ENCODE results near the gene CEACAM8.

GRCh38 chr19:42546831-42547500, 47.8 kb downstream of the CEACAM8 start:
- no peak for TF ChIP-seq TARDBP (IDR thresholded peaks at IDR 0.05)
- no peak for TF ChIP-seq FOXK2 (IDR thresholded peaks at IDR 0.05)
- no peak for TF ChIP-seq ELF4 (IDR thresholded peaks at IDR 0.05)
- no peak for TF ChIP-seq LEF1 (IDR thresholded peaks at IDR 0.05; ENCODE audit: borderline replicate concordance)
- TF ChIP-seq NFRKB (IDR thresholded peaks at IDR 0.05): no peak
- no peak for TF ChIP-seq SP1 (IDR thresholded peaks at IDR 0.05)
- TF ChIP-seq HDGF (IDR thresholded peaks at IDR 0.05; ENCODE audit: borderline replicate concordance): no peak
- TF ChIP-seq PKNOX1 (IDR thresholded peaks at IDR 0.05): no peak
- TF ChIP-seq SUZ12 (IDR thresholded peaks at IDR 0.05): no peak
- TF ChIP-seq ZNF384 (IDR thresholded peaks at IDR 0.05): no peak

All from HEK293T (cell line).